Left colon (tissue), 2 donors: ENCODE results near the gene FOSL1. TPM values are rescaled to one million over a fixed set of nuclear protein-coding genes. Genes with fewer than 3 reads are reported as not detected.

Source experiments
- ATAC-seq: fragments of 200-7000 bp; cut with Tn5 transposase; one replicate; pipeline ENCODE4 v1.9.1; 2020; ENCODE audit warnings: mild to moderate bottlenecking, moderate library complexity
- DNase-seq, 2 donors: peaks; one replicate each; pipeline ENCODE4 v3.0.0-alpha.2; 2020
- intact Hi-C, 2 donors: fragments of 100-400 bp; cut with DNase I in 1 of 2; cut with micrococcal nuclease in 1 of 2; formaldehyde crosslinking; loops; one replicate each; pipeline versions ENCODE4 v1.11.2 to v1.14.0; 2022; cut with DNase I, micrococcal nuclease
- long read RNA-seq: library from polyadenylated mRNA; unstranded; transcript quantifications from one replicate; pipeline ENCODE4 v2.0.0, GENCODE V29; 2021
- total RNA-seq, 2 donors: library from RNA; stranded (reverse); fragmentation: NEBNext Ultra II Directional; extraction: Animal tissue kit (Norgen Biotek cat#: 25700); gene quantifications; one replicate each; pipeline ENCODE4 v1.2.1, GENCODE V29; 2021
- donor health status: DM: no; HTN: no; CAD: no.
- donor health status: DM: yes; HTN: yes; CAD: no.

Gene FOSL1
- total RNA-seq: 1 to 10 TPM; 1.1 to 1.8 TPM
- long read RNA-seq: 0 reads

DNA sequence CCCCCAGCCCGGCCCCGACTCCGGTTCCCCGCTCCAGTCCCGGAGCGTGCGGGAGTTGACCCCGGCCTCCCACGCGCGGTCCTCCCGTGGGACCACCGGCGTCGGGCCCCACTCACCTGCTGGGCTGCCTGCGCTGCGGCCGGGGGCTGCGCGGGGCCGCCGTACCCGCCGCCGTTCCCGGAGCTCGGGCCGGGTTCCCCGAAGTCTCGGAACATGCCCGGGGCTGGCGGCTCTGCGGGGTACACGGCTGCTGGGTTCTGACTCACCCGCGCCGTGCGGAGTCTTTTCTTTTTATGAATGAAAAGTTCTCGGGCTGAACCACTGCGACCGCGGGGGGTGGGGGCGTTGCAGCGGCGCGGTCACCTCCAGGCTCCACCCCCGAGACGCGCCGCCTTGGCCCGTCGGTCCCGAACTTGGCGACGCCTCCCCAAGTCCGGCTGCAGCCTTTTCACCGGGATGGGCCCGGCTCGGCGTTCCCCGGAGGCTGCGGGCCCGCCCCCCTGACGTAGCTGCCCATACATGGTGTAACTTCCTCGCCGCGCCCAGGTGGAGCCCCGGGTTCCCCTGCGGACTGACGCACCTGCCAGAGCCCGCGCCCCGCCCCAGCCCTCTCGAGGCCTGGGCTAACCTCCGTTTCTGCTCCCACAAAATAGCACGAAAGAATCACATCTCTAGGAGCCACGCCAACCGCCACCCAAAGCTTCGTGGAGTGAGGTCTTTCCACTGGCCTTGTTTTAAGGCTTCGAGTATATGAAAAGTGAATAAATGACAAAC is at the start of gene FOSL1:
FOSL1 (minus strand) TSS at position 264 of the 774 bp plus-strand sequence; CDS start at position 215, 49 bp downstream.
- intact Hi-C loops: no loop called here
- peak; percentile 97 for ATAC-seq
- DNase-seq: peak; percentile 96 to 97

- DNase-seq (no peak), ATAC-seq (no peak)
- intact Hi-C loops: no loop called here
These were observed 47.5 kb upstream of the FOSL1 start for GRCh38 chr11:65947603-65948125.

GRCh38 chr11:65947133-65947532 is 46.9 kb upstream of the FOSL1 start:
- ATAC-seq (no peak), DNase-seq (no peak)
- intact Hi-C loops: no loop called here

- ATAC-seq (no peak), DNase-seq (no peak)
- intact Hi-C loops: no loop called here
These were observed 46.5 kb upstream of the FOSL1 start for GRCh38 chr11:65946655-65947054.

GRCh38 chr11:65945941-65946558 is 45.9 kb upstream of the FOSL1 start:
- ATAC-seq: no peak
- DNase-seq: no peak
- intact Hi-C loops: no loop called here

- intact Hi-C loops: no loop called here
- ATAC-seq: no peak
- no peak for DNase-seq
These were observed 45.3 kb upstream of the FOSL1 start, which contains the start of gene TSGA10IP for GRCh38 chr11:65945430-65945911. TSS of gene TSGA10IP (plus strand) at chr11:65945480. CDS start at chr11:65945676, 196 bp downstream.

GRCh38 chr11:65944767-65945166 is 44.6 kb upstream of the FOSL1 start:
- ATAC-seq: no peak
- DNase-seq: no peak
- intact Hi-C loops: no loop called here

- ATAC-seq (no peak), DNase-seq (no peak)
- intact Hi-C loops: no loop called here
These were observed 44.0 kb upstream of the FOSL1 start for GRCh38 chr11:65944191-65944590.

GRCh38 chr11:65942531-65942930 is 42.3 kb upstream of the FOSL1 start:
- ATAC-seq (no peak), DNase-seq (no peak)
- intact Hi-C loops: no loop called here

DNA sequence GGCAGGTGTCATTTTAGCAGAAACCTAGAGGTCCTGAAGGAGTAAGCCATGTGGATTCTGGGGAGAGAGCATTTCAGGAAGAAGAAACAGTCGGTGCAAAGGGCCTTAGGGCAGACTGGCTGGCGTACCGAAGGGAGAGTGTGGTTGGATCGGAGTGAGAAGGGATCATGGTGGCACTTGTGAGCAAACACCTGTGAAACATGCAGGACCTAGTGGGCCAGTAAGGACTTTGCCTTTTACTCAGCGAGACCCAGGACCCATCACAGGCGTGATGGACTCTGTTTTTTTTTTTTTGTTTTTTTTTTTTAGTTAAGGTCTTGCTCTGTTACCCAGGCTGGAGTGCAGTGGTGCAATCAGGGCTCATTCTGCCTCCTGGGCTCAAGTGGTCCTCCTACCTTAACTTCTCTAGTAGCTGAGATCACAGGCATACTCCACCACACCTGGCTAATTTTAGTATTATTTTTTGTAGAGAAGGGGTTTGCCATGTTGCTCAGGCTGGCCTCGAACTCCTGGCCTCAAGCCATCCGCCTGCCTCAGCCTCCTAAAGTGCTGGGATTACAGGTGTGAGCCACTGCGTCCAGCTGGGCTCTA is 41.6 kb upstream of the FOSL1 start:
- DNase-seq (no peak), ATAC-seq (no peak)
- intact Hi-C loops: no loop called here

- ATAC-seq (no peak), DNase-seq (no peak)
- intact Hi-C loops: no loop called here
These were observed 37.6 kb upstream of the FOSL1 start for GRCh38 chr11:65937766-65938165.

- ATAC-seq (no peak), DNase-seq (no peak)
- intact Hi-C loops: no loop called here
These were observed 33.8 kb upstream of the FOSL1 start for GRCh38 chr11:65934014-65934413.

- intact Hi-C loops: no loop called here
- ATAC-seq (no peak), DNase-seq (no peak)
These were observed 32.4 kb upstream of the FOSL1 start for GRCh38 chr11:65932558-65932919.

- DNase-seq: no peak
- ATAC-seq: no peak
- intact Hi-C loops: no loop called here
These were observed 31.8 kb upstream of the FOSL1 start for GRCh38 chr11:65931773-65932557.

- ATAC-seq (no peak), DNase-seq (no peak)
- intact Hi-C loops: no loop called here
These were observed 28.5 kb upstream of the FOSL1 start for GRCh38 chr11:65928667-65929066.

DNA sequence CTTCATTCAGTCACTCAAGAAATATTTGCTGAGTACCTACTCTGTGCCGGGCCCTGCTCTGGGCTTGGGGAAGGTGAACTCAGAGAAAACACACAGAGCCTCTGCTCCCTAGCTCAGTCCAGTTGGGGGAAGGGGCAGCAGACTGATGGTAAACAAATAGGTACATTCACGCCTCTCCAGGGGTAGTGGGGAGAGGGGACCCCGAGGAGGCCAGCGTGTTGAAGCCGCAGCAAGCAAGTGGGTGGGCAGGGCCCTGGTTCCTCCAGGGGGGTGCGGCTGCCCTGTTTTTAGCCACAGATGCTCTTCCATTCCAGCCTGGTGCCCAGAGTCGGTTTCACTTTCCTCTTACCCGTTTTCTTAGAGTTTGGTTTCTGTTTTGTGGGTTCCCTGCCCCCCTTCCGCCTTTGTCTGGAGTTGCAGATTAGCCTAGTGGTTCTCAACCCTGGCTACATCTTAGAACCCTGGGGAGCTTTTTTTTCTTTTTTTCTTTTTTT is 27.8 kb upstream of the FOSL1 start:
- DNase-seq: peak; percentile 46 to 64
- peak; percentile 32 for ATAC-seq
- intact Hi-C loops: no loop called here

DNA sequence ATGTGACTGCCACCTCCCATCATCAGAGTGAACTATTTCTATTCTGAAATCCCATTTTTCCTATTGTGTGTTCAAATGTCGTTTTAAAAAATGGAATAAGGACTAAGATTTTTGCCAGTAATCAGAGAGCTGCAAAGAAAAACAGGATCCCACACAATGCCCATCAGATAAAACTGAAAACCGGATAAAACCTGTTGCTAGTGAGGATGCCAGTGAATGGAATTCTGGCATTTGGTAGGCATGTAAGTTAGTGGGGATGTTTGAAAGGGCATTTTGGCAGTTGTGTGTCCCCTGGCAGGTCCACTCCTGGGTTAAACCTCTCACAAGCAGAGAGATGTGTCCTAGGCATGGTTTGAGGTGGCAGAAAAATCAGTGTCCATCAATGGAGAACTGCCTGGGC is 25.2 kb upstream of the FOSL1 start:
- DNase-seq (no peak), ATAC-seq (no peak)
- intact Hi-C loops: no loop called here

GRCh38 chr11:65922565-65922964 is 22.4 kb upstream of the FOSL1 start:
- intact Hi-C loops: no loop called here
- no peak for DNase-seq
- no peak for ATAC-seq

GRCh38 chr11:65921876-65922275 is 21.7 kb upstream of the FOSL1 start:
- intact Hi-C loops: no loop called here
- no peak for ATAC-seq
- DNase-seq: no peak
